WTC11 (cell line): ENCODE measurements around the gene B4GALT3. TPM values are rescaled to one million over a fixed set of nuclear protein-coding genes. Genes with fewer than 3 reads are reported as not detected.
A peak's percentile ranks its signal among the peaks of the same experiment; 100 is the strongest.

Source experiments
- ATAC-seq: fragments of 200-7000 bp; cut with Tn5 transposase; 2 replicates; pipeline ENCODE4 v1.10.0; 2021; ENCODE audit warnings: mild to moderate bottlenecking, moderate library complexity
- CTCF ChIA-PET: fragments of 300-600 bp; sonication (Branson Sonifier 250); formaldehyde crosslinking; loops from one replicate; lab custom pipeline; 2021; ENCODE audit warnings: antibody characterized with exemption; lab: Charles Lee
- POLR2A ChIA-PET: fragments of 350-600 bp; sonication (Branson Sonifier 250); formaldehyde crosslinking; loops from one replicate; lab custom pipeline; 2021; ENCODE audit warnings: antibody characterized with exemption; lab: Charles Lee
- DNase-seq: peaks from one replicate; pipeline ENCODE4 v3.0.0; 2021; ENCODE audit warnings: low spot score
- H3K27ac Mint-ChIP-seq: 2 replicates; pipeline ENCODE4 v1.8.0; 2021; ENCODE audit warnings: mixed read lengths
- H3K27me3 Mint-ChIP-seq: 2 replicates; pipeline ENCODE4 v1.8.0; 2021; ENCODE audit warnings: low read depth, mild to moderate bottlenecking, moderate library complexity, mixed read lengths
- H3K36me3 Mint-ChIP-seq: 2 replicates; pipeline ENCODE4 v1.8.0; 2021; ENCODE audit warnings: mixed read lengths
- H3K4me1 Mint-ChIP-seq: 2 replicates; pipeline ENCODE4 v1.8.0; 2022; ENCODE audit warnings: mixed read lengths
- H3K4me3 Mint-ChIP-seq: 2 replicates; pipeline ENCODE4 v1.8.0; 2021; ENCODE audit warnings: mild to moderate bottlenecking, moderate library complexity, mixed read lengths
- H3K9me3 Mint-ChIP-seq: 2 replicates; pipeline ENCODE4 v1.8.0; 2021; ENCODE audit warnings: mixed read lengths
- CBFB ChIP-seq: sonication (generic); formaldehyde crosslinking; IDR thresholded peaks from 2 replicates; pipeline ENCODE4 v1.8.1; 2022; ENCODE audit warnings: mild to moderate bottlenecking, low read depth, missing genetic modification reagents
- ELF4 ChIP-seq: sonication (generic); formaldehyde crosslinking; IDR thresholded peaks from 2 replicates; pipeline ENCODE4 v1.8.1; 2022; ENCODE audit warnings: low read depth, mild to moderate bottlenecking, moderate library complexity, missing genetic modification reagents
- EMX1 ChIP-seq: fragments of 250-450 bp; sonication (Bioruptor Pico); IDR thresholded peaks from 2 replicates; pipeline ENCODE4 v1.8.0; 2021; ENCODE audit warnings: mild to moderate bottlenecking
- ESRRA ChIP-seq: sonication (generic); formaldehyde crosslinking; IDR thresholded peaks from 2 replicates; pipeline ENCODE4 v1.8.1; 2022; ENCODE audit warnings: mild to moderate bottlenecking, missing genetic modification reagents, borderline replicate concordance
- ETV6 ChIP-seq: sonication (generic); formaldehyde crosslinking; IDR thresholded peaks from 2 replicates; pipeline ENCODE4 v1.8.1; 2022; ENCODE audit warnings: mild to moderate bottlenecking, missing genetic modification reagents
- FOXK1 ChIP-seq: sonication (generic); formaldehyde crosslinking; IDR thresholded peaks from 2 replicates; pipeline ENCODE4 v1.8.0; 2022; ENCODE audit warnings: mild to moderate bottlenecking, moderate library complexity, missing genetic modification reagents
- FOXP1 ChIP-seq: sonication (generic); formaldehyde crosslinking; IDR thresholded peaks from 2 replicates; pipeline ENCODE4 v1.8.0; 2022; ENCODE audit warnings: missing genetic modification reagents, mild to moderate bottlenecking, moderate library complexity, borderline replicate concordance
- GABPB1 ChIP-seq: sonication (generic); formaldehyde crosslinking; IDR thresholded peaks from 2 replicates; pipeline ENCODE4 v1.8.1; 2023; ENCODE audit warnings: mild to moderate bottlenecking, missing genetic modification reagents
- GRHL2 ChIP-seq: fragments of 250-450 bp; sonication (Bioruptor Pico); IDR thresholded peaks from 2 replicates; pipeline ENCODE4 v1.8.0; 2022; ENCODE audit warnings: mild to moderate bottlenecking, moderate library complexity; ENCODE audit not compliant: insufficient replicate concordance, severe bottlenecking
- HMGA2 ChIP-seq: fragments of 250-450 bp; sonication (Bioruptor Pico); IDR thresholded peaks from 2 replicates; pipeline ENCODE4 v1.4.0; 2021; ENCODE audit warnings: mild to moderate bottlenecking, moderate library complexity
- JAZF1 ChIP-seq: fragments of 250-450 bp; sonication (Bioruptor Pico); IDR thresholded peaks from 2 replicates; pipeline ENCODE4 v1.9.0; 2021; ENCODE audit warnings: moderate library complexity, mild to moderate bottlenecking, inconsistent platforms
- JUN ChIP-seq: sonication (generic); formaldehyde crosslinking; IDR thresholded peaks from 2 replicates; pipeline ENCODE4 v1.8.0; 2023; ENCODE audit warnings: mild to moderate bottlenecking, missing genetic modification reagents
- NFYB ChIP-seq: sonication (generic); formaldehyde crosslinking; conservative IDR thresholded peaks from 2 replicates; pipeline ENCODE4 v1.8.0; 2022; ENCODE audit warnings: low read depth, missing genetic modification reagents
- NR2C2 ChIP-seq: sonication (generic); formaldehyde crosslinking; IDR thresholded peaks from 2 replicates; pipeline ENCODE4 v1.8.0; 2022; ENCODE audit warnings: mild to moderate bottlenecking, missing genetic modification reagents
- OVOL2 ChIP-seq: fragments of 250-450 bp; sonication (Bioruptor Pico); IDR thresholded peaks from 2 replicates; pipeline ENCODE4 v1.9.0; 2021; ENCODE audit warnings: mild to moderate bottlenecking, borderline replicate concordance
- RELA ChIP-seq: sonication (generic); formaldehyde crosslinking; IDR thresholded peaks from 2 replicates; pipeline ENCODE4 v1.8.1; 2022; ENCODE audit warnings: missing genetic modification reagents, mild to moderate bottlenecking, borderline replicate concordance
- SMAD3 ChIP-seq: sonication (generic); formaldehyde crosslinking; IDR thresholded peaks from 2 replicates; pipeline ENCODE4 v1.8.0; 2022; ENCODE audit warnings: missing genetic modification reagents, mild to moderate bottlenecking, borderline replicate concordance
- TEAD4 ChIP-seq: sonication (generic); formaldehyde crosslinking; IDR thresholded peaks from 2 replicates; pipeline ENCODE4 v1.8.0; 2022; ENCODE audit warnings: mild to moderate bottlenecking, missing genetic modification reagents
- ZNF138 ChIP-seq: sonication (generic); formaldehyde crosslinking; conservative IDR thresholded peaks from 2 replicates; pipeline ENCODE4 v1.8.1; 2022; ENCODE audit warnings: mild to moderate bottlenecking, moderate library complexity, missing genetic modification reagents
- ZNF219 ChIP-seq: sonication (generic); formaldehyde crosslinking; IDR thresholded peaks from 2 replicates; pipeline ENCODE4 v1.8.0; 2023; ENCODE audit warnings: missing genetic modification reagents, mild to moderate bottlenecking, borderline replicate concordance
- total RNA-seq: library from RNA; stranded (reverse); gene quantifications from 3 replicates; pipeline ENCODE4 v1.2.3, GENCODE V29; 2021
- TF ChIP-seq, protein P1 (sequence below): sonication (generic); formaldehyde crosslinking; IDR thresholded peaks from 2 replicates; pipeline ENCODE4 v1.8.0; 2022; ENCODE audit warnings: mild to moderate bottlenecking, missing genetic modification reagents
- TF ChIP-seq, protein P2 (sequence below): sonication (generic); formaldehyde crosslinking; IDR thresholded peaks from 2 replicates; pipeline ENCODE4 v1.8.1; 2022; ENCODE audit warnings: mild to moderate bottlenecking, missing genetic modification reagents, moderate library complexity, borderline replicate concordance
- TF ChIP-seq, protein P3 (sequence below): sonication (generic); formaldehyde crosslinking; IDR thresholded peaks from 2 replicates; pipeline ENCODE4 v1.8.1; 2022; ENCODE audit warnings: low read depth, missing genetic modification reagents, borderline replicate concordance
- TF ChIP-seq, protein P4 (sequence below): sonication (generic); formaldehyde crosslinking; IDR thresholded peaks from 2 replicates; pipeline ENCODE4 v1.8.1; 2023; ENCODE audit warnings: mild to moderate bottlenecking, missing genetic modification reagents, moderate library complexity
- TF ChIP-seq, protein P5 (sequence below): sonication (generic); formaldehyde crosslinking; IDR thresholded peaks from 2 replicates; pipeline ENCODE4 v1.8.0; 2022; ENCODE audit warnings: missing genetic modification reagents
- TF ChIP-seq, protein P6 (sequence below): fragments of 200-600 bp; IDR thresholded peaks from 2 replicates; pipeline ENCODE4 v1.8.0; 2022; ENCODE audit warnings: antibody characterized with exemption

The B4GALT3 gene
- total RNA-seq, 1 experiment from 2014 or later, result 40.1 TPM

DNA sequence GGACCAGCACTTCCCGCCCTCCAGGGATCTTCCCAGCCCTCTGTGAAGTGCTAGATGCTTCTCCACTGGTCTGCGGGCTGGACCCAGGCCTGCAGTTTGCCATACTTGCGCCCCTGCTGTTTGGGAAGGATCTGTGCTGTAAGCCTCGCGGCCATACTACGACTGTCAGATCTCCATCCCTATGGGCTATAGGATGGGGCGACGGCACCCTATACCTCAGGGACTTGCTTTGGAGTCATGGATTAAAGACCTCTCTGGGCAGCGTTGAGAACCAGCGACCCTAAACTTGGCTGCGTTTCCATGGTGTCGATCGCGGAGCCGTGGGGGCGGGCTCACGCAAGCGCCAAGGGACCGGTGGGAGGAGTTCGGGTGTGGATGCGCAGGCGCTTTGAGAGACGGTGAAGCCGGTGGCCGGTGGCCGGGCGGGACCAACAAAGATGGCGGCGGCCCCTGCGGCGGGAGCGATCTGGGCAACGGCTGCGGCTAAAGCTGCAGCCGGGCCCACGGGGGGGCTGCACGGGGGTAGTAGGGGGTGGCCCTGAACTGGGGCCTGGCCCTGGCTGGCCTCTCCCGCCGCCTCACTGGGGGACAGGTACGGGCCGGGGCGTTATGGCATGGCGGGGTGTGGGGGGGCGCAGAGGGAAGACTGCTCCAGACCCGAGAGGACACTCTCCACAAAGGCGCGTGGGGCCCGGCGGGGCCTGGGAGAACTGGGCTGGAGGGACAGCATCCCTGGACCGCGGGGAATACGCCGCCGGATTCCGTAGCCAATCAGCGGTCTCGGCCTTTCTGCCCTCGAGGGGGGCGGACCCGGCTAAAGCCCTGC, 18.0 kb downstream of the B4GALT3 start, which contains the start of gene USP21 (continued):
- TF ChIP-seq, protein P1, sequence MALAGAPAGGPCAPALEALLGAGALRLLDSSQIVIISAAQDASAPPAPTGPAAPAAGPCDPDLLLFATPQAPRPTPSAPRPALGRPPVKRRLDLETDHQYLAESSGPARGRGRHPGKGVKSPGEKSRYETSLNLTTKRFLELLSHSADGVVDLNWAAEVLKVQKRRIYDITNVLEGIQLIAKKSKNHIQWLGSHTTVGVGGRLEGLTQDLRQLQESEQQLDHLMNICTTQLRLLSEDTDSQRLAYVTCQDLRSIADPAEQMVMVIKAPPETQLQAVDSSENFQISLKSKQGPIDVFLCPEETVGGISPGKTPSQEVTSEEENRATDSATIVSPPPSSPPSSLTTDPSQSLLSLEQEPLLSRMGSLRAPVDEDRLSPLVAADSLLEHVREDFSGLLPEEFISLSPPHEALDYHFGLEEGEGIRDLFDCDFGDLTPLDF (CRISPR knock-in tag), result no peak
- TF ChIP-seq FOXP1 (CRISPR knock-in tag), result no peak; the same call in 1 of the 2 replicates
- TF ChIP-seq RELA, result no peak
- peak; percentile 63 for TF ChIP-seq NFYB (CRISPR knock-in tag)
- TF ChIP-seq ZNF138 (CRISPR knock-in tag), result no peak
- TF ChIP-seq OVOL2 (CRISPR knock-in tag), result no peak
- TF ChIP-seq HMGA2, result no peak
- TF ChIP-seq, protein P2, sequence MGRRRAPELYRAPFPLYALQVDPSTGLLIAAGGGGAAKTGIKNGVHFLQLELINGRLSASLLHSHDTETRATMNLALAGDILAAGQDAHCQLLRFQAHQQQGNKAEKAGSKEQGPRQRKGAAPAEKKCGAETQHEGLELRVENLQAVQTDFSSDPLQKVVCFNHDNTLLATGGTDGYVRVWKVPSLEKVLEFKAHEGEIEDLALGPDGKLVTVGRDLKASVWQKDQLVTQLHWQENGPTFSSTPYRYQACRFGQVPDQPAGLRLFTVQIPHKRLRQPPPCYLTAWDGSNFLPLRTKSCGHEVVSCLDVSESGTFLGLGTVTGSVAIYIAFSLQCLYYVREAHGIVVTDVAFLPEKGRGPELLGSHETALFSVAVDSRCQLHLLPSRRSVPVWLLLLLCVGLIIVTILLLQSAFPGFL (CRISPR knock-in tag), result no peak
- no peak for TF ChIP-seq GRHL2 (CRISPR knock-in tag)
- TF ChIP-seq, protein P3, sequence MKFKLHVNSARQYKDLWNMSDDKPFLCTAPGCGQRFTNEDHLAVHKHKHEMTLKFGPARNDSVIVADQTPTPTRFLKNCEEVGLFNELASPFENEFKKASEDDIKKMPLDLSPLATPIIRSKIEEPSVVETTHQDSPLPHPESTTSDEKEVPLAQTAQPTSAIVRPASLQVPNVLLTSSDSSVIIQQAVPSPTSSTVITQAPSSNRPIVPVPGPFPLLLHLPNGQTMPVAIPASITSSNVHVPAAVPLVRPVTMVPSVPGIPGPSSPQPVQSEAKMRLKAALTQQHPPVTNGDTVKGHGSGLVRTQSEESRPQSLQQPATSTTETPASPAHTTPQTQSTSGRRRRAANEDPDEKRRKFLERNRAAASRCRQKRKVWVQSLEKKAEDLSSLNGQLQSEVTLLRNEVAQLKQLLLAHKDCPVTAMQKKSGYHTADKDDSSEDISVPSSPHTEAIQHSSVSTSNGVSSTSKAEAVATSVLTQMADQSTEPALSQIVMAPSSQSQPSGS (CRISPR knock-in tag), result no peak
- peak; percentile 38 for TF ChIP-seq GABPB1
- no peak for TF ChIP-seq ZNF219 (CRISPR knock-in tag)
- TF ChIP-seq, protein P4, sequence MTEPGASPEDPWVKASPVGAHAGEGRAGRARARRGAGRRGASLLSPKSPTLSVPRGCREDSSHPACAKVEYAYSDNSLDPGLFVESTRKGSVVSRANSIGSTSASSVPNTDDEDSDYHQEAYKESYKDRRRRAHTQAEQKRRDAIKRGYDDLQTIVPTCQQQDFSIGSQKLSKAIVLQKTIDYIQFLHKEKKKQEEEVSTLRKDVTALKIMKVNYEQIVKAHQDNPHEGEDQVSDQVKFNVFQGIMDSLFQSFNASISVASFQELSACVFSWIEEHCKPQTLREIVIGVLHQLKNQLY (CRISPR knock-in tag), result no peak
- TF ChIP-seq ETV6, result no peak; the same call in 1 of the 2 replicates
- TF ChIP-seq CBFB (CRISPR knock-in tag), result no peak
- TF ChIP-seq SMAD3 (CRISPR knock-in tag), result no peak
- no peak for TF ChIP-seq JAZF1 (CRISPR knock-in tag)
- TF ChIP-seq ESRRA (CRISPR knock-in tag), result no peak
- no peak for TF ChIP-seq JUN (CRISPR knock-in tag)
- TF ChIP-seq FOXK1 (CRISPR knock-in tag), result no peak

DNA sequence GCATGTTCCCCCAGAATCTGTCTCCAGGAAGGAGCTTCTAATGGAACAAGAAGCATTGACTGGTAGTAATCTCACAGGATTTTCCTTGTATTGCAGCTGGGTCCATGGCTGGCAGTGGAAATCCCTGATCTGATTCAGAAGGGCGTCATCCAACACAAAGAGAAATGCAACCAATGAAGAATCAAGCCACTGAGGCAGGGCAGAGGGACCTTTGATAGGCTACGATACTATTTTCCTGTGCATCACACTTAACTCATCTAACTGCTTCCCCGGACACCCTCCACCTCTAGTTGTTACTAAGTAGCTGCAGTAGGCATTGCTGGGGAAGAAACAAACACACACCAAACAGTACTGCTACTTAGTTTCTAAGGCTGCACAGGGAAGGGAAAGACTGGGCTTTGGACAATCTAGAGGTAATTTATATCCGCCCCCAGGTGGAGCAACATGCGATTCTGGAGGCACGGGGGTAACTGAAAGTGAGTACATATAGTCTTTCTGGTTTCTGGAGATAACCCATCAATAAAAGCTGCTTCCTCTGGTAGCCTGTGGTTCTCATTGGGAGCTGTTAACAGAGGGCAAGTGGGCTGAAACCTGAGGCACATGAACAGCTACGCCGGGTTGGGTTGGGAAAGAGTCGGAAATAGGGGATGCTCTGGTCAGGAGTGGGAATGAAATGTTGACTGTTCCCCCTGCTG, 18.8 kb downstream of the B4GALT3 start:
- ChIA-PET CTCF (interaction anchor here (0.6 to 1.7 kb wide), 6 partner anchors 7 to 227 kb away, joined by 3 to 6 read pairs (median 3); partner anchors contain the start of genes PPOX and TOMM40L), POLR2A (no interaction called here)
- no peak for ATAC-seq
- Mint-ChIP-seq H3K4me1 (peaks cover 27% of the 10 kb centered on the region), H3K27ac (peak overlapping the region; percentile 84), H3K4me3 (peak overlapping the region; percentile 84), H3K36me3 (peaks cover 12% of the 10 kb centered on the region), H3K27me3 (no peaks in the 10 kb centered on the region), H3K9me3 (no peaks in the 10 kb centered on the region)
- no peak for DNase-seq
- TF ChIP-seq, protein P5, sequence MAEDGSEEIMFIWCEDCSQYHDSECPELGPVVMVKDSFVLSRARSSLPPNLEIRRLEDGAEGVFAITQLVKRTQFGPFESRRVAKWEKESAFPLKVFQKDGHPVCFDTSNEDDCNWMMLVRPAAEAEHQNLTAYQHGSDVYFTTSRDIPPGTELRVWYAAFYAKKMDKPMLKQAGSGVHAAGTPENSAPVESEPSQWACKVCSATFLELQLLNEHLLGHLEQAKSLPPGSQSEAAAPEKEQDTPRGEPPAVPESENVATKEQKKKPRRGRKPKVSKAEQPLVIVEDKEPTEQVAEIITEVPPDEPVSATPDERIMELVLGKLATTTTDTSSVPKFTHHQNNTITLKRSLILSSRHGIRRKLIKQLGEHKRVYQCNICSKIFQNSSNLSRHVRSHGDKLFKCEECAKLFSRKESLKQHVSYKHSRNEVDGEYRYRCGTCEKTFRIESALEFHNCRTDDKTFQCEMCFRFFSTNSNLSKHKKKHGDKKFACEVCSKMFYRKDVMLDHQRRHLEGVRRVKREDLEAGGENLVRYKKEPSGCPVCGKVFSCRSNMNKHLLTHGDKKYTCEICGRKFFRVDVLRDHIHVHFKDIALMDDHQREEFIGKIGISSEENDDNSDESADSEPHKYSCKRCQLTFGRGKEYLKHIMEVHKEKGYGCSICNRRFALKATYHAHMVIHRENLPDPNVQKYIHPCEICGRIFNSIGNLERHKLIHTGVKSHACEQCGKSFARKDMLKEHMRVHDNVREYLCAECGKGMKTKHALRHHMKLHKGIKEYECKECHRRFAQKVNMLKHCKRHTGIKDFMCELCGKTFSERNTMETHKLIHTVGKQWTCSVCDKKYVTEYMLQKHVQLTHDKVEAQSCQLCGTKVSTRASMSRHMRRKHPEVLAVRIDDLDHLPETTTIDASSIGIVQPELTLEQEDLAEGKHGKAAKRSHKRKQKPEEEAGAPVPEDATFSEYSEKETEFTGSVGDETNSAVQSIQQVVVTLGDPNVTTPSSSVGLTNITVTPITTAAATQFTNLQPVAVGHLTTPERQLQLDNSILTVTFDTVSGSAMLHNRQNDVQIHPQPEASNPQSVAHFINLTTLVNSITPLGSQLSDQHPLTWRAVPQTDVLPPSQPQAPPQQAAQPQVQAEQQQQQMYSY (CRISPR knock-in tag), result no peak
- TF ChIP-seq EMX1 (CRISPR knock-in tag) (no peak), OVOL2 (CRISPR knock-in tag) (no peak), ELF4 (no peak), NR2C2 (no peak), SMAD3 (CRISPR knock-in tag) (no peak), TEAD4 (CRISPR knock-in tag) (no peak)
- TF ChIP-seq, protein P6, sequence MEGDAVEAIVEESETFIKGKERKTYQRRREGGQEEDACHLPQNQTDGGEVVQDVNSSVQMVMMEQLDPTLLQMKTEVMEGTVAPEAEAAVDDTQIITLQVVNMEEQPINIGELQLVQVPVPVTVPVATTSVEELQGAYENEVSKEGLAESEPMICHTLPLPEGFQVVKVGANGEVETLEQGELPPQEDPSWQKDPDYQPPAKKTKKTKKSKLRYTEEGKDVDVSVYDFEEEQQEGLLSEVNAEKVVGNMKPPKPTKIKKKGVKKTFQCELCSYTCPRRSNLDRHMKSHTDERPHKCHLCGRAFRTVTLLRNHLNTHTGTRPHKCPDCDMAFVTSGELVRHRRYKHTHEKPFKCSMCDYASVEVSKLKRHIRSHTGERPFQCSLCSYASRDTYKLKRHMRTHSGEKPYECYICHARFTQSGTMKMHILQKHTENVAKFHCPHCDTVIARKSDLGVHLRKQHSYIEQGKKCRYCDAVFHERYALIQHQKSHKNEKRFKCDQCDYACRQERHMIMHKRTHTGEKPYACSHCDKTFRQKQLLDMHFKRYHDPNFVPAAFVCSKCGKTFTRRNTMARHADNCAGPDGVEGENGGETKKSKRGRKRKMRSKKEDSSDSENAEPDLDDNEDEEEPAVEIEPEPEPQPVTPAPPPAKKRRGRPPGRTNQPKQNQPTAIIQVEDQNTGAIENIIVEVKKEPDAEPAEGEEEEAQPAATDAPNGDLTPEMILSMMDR, result no peak
